HG02642 (cell line): Measurements from ENCODE around the gene DAB2IP.

Source experiments
- ATAC-seq: cut with Tn5 transposase; IDR thresholded peaks from one replicate; pipeline ENCODE4 v1.9.1; 2021; ENCODE audit warnings: mild to moderate bottlenecking; ENCODE audit not compliant: unreplicated experiment, poor library complexity

DAB2IP gene

GRCh38 chr9:121770415-121771273 lies 119.2 kb downstream of the DAB2IP start:
- no peak for ATAC-seq

- no peak for ATAC-seq
Measured at GRCh38 chr9:121771418-121771817, 120.0 kb downstream of the DAB2IP start.

- ATAC-seq, result no peak
Measured at GRCh38 chr9:121771851-121772599, 120.6 kb downstream of the DAB2IP start.

GRCh38 chr9:121772600-121773285 lies 121.3 kb downstream of the DAB2IP start:
- no peak for ATAC-seq

- no peak for ATAC-seq
Measured at GRCh38 chr9:121773286-121773953, 122.0 kb downstream of the DAB2IP start.

- no peak for ATAC-seq
Measured at GRCh38 chr9:121773954-121774714, 122.7 kb downstream of the DAB2IP start.

- ATAC-seq, result no peak
Measured at GRCh38 chr9:121774715-121775613, 123.5 kb downstream of the DAB2IP start.

- no peak for ATAC-seq
Measured at GRCh38 chr9:121776001-121776738, 124.7 kb downstream of the DAB2IP start.

- ATAC-seq, result no peak
Measured at GRCh38 chr9:121776739-121777637, 125.6 kb downstream of the DAB2IP start.

- ATAC-seq, result no peak
Measured at GRCh38 chr9:121778252-121779225, 127.1 kb downstream of the DAB2IP start.

GRCh38 chr9:121779381-121780117 lies 128.1 kb downstream of the DAB2IP start:
- no peak for ATAC-seq

GRCh38 chr9:121780177-121781040 lies 129.0 kb downstream of the DAB2IP start:
- ATAC-seq, result no peak

- ATAC-seq, result no peak
Measured at GRCh38 chr9:121781145-121781548, 129.7 kb downstream of the DAB2IP start.

GRCh38 chr9:121781701-121782464 lies 130.4 kb downstream of the DAB2IP start:
- no peak for ATAC-seq
